Measurements from ENCODE around the gene CFAP74.

CFAP74 gene

GRCh38 chr1:2049718-2050431, 46.3 kb upstream of the CFAP74 start, which contains the start of gene PRKCZ:
PRKCZ (plus strand) TSS chr1:2050411; CDS start chr1:2050631, 220 bp downstream.
- TF ChIP-seq, protein P1, sequence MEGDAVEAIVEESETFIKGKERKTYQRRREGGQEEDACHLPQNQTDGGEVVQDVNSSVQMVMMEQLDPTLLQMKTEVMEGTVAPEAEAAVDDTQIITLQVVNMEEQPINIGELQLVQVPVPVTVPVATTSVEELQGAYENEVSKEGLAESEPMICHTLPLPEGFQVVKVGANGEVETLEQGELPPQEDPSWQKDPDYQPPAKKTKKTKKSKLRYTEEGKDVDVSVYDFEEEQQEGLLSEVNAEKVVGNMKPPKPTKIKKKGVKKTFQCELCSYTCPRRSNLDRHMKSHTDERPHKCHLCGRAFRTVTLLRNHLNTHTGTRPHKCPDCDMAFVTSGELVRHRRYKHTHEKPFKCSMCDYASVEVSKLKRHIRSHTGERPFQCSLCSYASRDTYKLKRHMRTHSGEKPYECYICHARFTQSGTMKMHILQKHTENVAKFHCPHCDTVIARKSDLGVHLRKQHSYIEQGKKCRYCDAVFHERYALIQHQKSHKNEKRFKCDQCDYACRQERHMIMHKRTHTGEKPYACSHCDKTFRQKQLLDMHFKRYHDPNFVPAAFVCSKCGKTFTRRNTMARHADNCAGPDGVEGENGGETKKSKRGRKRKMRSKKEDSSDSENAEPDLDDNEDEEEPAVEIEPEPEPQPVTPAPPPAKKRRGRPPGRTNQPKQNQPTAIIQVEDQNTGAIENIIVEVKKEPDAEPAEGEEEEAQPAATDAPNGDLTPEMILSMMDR (conservative IDR thresholded peaks at IDR 0.05; ENCODE audit: control insufficient read depth, insufficient read depth, low read depth, low read length), result no peak
- DNase-seq (ENCODE audit: low read depth), result no peak
- no peak within 1 kb of the TSS for H3K4me3 ChIP-seq (ENCODE audit: control insufficient read depth, low read depth, low read length)

GRCh38 chr1:2049225-2049717, 45.7 kb upstream of the CFAP74 start:
- no peak overlapping the region for H3K4me3 ChIP-seq (ENCODE audit: control insufficient read depth, low read depth, low read length)
- TF ChIP-seq, protein P1 (conservative IDR thresholded peaks at IDR 0.05; ENCODE audit: control insufficient read depth, insufficient read depth, low read depth, low read length), result no peak
- DNase-seq (ENCODE audit: low read depth), result no peak

DNA sequence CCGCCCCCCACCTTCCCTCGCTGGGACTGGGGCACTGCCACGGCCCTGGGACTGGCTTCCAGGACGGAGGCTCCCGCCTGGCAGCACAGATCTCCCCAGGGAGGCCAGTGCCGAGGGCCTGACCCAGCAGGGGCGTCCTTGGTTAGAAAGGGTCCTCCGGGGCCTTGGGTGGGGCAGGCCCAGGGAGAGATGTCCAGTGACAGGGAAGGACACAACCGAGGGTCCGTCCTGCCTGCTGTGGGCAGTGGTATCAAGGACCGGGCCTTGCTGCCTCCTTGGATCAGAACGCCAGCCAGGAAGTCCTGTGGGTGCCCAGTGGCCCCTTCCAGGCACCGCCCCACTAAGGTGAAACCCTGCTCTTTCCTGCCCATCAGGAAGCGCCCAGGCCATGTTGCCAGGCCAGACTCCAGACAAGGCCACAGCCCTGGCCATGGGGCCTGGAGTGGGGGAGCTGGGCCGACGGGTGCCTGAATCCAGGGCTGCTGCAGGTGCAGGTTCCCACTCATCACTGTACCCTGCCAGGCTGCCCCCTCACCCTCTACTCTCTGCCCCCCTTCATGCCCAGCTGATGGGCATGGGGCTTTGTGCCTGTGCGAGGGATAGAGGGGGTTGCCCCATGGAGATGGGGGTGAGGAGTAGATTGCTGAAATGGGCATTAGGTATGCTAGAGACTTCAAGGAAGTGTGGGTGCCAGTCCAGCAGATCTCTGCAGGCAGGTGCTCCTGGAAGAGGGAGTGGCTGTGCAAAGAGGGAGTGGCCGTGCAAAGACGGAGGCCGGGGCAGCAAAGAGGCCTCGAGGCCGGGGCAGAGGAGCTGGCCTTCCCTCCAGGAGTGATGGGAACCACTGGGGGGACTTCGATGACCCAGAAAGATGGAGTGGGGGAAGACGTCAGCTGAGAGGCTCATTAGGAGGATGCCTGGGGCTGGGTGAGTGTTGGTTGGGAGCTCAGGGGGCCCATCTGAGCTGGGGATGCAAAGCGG, 44.5 kb upstream of the CFAP74 start:
- TF ChIP-seq, protein P1 (conservative IDR thresholded peaks at IDR 0.05; ENCODE audit: control insufficient read depth, insufficient read depth, low read depth, low read length), result no peak

DNA sequence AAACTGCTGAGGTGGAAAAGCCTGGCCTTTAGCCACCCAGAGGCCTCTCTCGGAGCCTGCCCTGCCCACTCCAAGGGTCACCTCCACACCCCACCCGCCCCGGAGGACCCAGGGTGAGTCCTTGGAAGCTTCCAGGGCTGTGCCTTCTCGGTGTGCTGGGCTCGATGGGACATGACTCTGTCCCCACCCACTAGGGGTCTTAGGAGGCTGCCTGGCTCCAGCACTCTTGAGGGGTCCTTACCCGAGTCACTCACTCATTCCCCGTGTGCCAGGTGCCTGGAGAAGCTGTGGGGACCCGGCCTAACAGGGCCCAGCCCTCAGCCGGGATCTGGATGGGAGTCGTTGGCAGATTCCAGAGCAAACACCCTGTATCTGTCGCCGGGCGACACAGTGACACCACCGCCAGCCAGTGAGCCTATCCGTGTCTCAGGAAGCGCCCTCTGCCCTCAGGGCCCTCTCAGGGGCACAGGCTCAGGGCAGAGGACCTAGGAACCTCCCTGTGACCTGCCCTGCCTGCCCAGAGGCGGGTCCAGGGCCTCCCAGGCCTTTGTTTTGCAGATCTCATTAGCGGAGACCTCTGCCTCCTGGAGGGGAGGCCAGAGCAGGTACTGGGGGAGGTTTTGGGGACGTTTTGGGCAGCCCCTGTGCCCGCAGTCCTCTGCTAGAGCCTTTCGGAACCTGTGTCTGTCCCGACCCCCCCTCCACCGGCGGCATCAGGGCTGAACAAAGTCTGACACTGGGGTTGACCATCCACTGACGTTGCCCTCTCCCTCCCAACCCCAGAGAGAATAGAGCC, 43.6 kb upstream of the CFAP74 start:
- TF ChIP-seq, protein P1 (conservative IDR thresholded peaks at IDR 0.05; ENCODE audit: control insufficient read depth, insufficient read depth, low read depth, low read length), result no peak
- DNase-seq (ENCODE audit: low read depth), result no peak
- H3K4me3 ChIP-seq (ENCODE audit: control insufficient read depth, low read depth, low read length), result no peak overlapping the region

More for the DNA sequence above, 44.5 kb upstream of the CFAP74 start:
- no peak overlapping the region for H3K4me3 ChIP-seq (ENCODE audit: control insufficient read depth, low read depth, low read length)
- DNase-seq (ENCODE audit: low read depth), result no peak

GRCh38 chr1:2046174-2046917, 42.8 kb upstream of the CFAP74 start:
- no peak overlapping the region for H3K4me3 ChIP-seq (ENCODE audit: control insufficient read depth, low read depth, low read length)
- TF ChIP-seq, protein P1 (conservative IDR thresholded peaks at IDR 0.05; ENCODE audit: control insufficient read depth, insufficient read depth, low read depth, low read length), result peak; percentile 55
- DNase-seq (ENCODE audit: low read depth), result peak; percentile 2

Data from fibroblast of mammary gland (primary cell).